LoVo (cell line): Measurements from ENCODE around the gene HYAL2.
A peak's percentile ranks its signal among the peaks of the same experiment; 100 is the strongest.

Source experiments
- DNase-seq: peaks from one replicate; pipeline ENCODE4 v3.0.0-alpha.2; 2016; ENCODE audit warnings: low spot score

The HYAL2 gene

GRCh38 chr3:50270422-50271224 is 51.9 kb downstream of the HYAL2 start:
- no peak for DNase-seq

- peak; percentile 44 for DNase-seq
These were observed 52.5 kb downstream of the HYAL2 start for GRCh38 chr3:50269977-50270413.

- DNase-seq = no peak
These were observed 53.1 kb downstream of the HYAL2 start for GRCh38 chr3:50269460-50269859.

- DNase-seq = peak; percentile 93
These were observed 53.7 kb downstream of the HYAL2 start, which contains the start of gene SEMA3B for GRCh38 chr3:50268703-50269451. Gene SEMA3B (plus strand): TSS chr3:50269147. CDS start chr3:50269241, 94 bp downstream.

- no peak for DNase-seq
These were observed 54.3 kb downstream of the HYAL2 start for GRCh38 chr3:50268276-50268675.
